K562 (cell line): Measurements from ENCODE around the gene MTHFR. TPM values are rescaled to one million over a fixed set of nuclear protein-coding genes. Genes with fewer than 3 reads are reported as not detected.
A peak's percentile ranks its signal among the peaks of the same experiment; 100 is the strongest.

Experiments used
- ADNP ChIP-seq: fragments of 200-800 bp; sonication (Bioruptor generic); IDR thresholded peaks from 2 replicates; pipeline ENCODE4 v1.6.1; 2016; ENCODE audit warnings: missing genetic modification characterization, missing compliant biosample characterization
- CBX1 ChIP-seq: sonication (generic); IDR thresholded peaks from 2 replicates; pipeline ENCODE4 v1.6.1; 2016; ENCODE audit warnings: antibody characterized with exemption, low read depth, mild to moderate bottlenecking
- DLX4 ChIP-seq: fragments of 250-450 bp; sonication (Bioruptor Pico); IDR thresholded peaks from 2 replicates; pipeline ENCODE4 v1.6.1; 2021; ENCODE audit warnings: mild to moderate bottlenecking
- ETV1 ChIP-seq: fragments of 450-650 bp; conservative IDR thresholded peaks from 2 replicates; pipeline ENCODE4 v1.6.1; 2016; ENCODE audit warnings: missing genetic modification characterization, control low read depth, low read depth, missing compliant biosample characterization
- FOS ChIP-seq: IDR thresholded peaks from 3 replicates; pipeline ENCODE4 v1.6.1; 2011; ENCODE audit not compliant: insufficient read length; ENCODE audit errors: extremely low read depth
- MAFG ChIP-seq: fragments of 450-650 bp; conservative IDR thresholded peaks from 2 replicates; pipeline ENCODE4 v1.6.1; 2016; ENCODE audit warnings: missing genetic modification characterization, missing compliant biosample characterization
- NR3C1 ChIP-seq: sonication (generic); formaldehyde crosslinking; IDR thresholded peaks from 2 replicates; pipeline ENCODE4 v1.8.1; 2022; ENCODE audit warnings: missing genetic modification reagents
- PHF21A ChIP-seq: fragments of 450-650 bp; IDR thresholded peaks from 2 replicates; pipeline ENCODE4 v1.6.1; 2017; ENCODE audit warnings: low read depth, borderline replicate concordance
- SIX5 ChIP-seq, 2 experiments: IDR thresholded peaks; 2 replicates each; pipeline ENCODE4 v1.6.1; 2011; ENCODE audit warnings: low read length in 2 of 2, borderline replicate concordance in 1 of 2, low read depth in 1 of 2, mild to moderate bottlenecking in 1 of 2, moderate library complexity in 1 of 2; ENCODE audit not compliant: insufficient read depth in 1 of 2
- SRF ChIP-seq, 2 experiments: fragments of 250-450, 450-650 bp in 1 of 2; sonication (Bioruptor Pico) in 1 of 2; sonication (generic) in 1 of 2; formaldehyde crosslinking; IDR thresholded peaks; 2 replicates each; pipeline versions ENCODE4 v1.5.0 to v1.5.1; 2020 to 2022; ENCODE audit warnings: mild to moderate bottlenecking in 1 of 2, missing genetic modification reagents in 1 of 2
- UBTF ChIP-seq, 2 experiments: IDR thresholded peaks; 2 replicates each; pipeline ENCODE4 v1.6.1; 2012; ENCODE audit warnings: improper control_type of control experiment in 2 of 2, low read depth in 2 of 2, low read length in 2 of 2, borderline replicate concordance in 1 of 2
- ZFP36 ChIP-seq: fragments of 150-350 bp; IDR thresholded peaks from 2 replicates; pipeline ENCODE4 v1.6.1; 2018; ENCODE audit warnings: low read length, low read depth; ENCODE audit not compliant: partially characterized antibody
- ZNF224 ChIP-seq: sonication (generic); formaldehyde crosslinking; IDR thresholded peaks from 2 replicates; pipeline ENCODE4 v1.8.0; 2022; ENCODE audit warnings: mild to moderate bottlenecking, missing genetic modification reagents
- ZNF395 ChIP-seq: fragments of 200-800 bp; sonication (Bioruptor generic); IDR thresholded peaks from 2 replicates; pipeline ENCODE4 v1.6.1; 2017; ENCODE audit warnings: missing genetic modification characterization, missing compliant biosample characterization
- ZNF408 ChIP-seq: fragments of 250-450 bp; sonication (Bioruptor Pico); IDR thresholded peaks from 2 replicates; pipeline ENCODE4 v1.4.0; 2020; ENCODE audit warnings: low read depth, mild to moderate bottlenecking, moderate library complexity
- ZNF518B ChIP-seq: fragments of 250-450 bp; sonication (Bioruptor Pico); IDR thresholded peaks from 2 replicates; pipeline ENCODE4 v1.5.0; 2021; ENCODE audit warnings: mild to moderate bottlenecking, moderate library complexity
- ZSCAN29 ChIP-seq: fragments of 450-650 bp; IDR thresholded peaks from 2 replicates; pipeline ENCODE4 v1.6.1; 2017
- ZZZ3 ChIP-seq: fragments of 450-650 bp; IDR thresholded peaks from 2 replicates; pipeline ENCODE4 v1.6.1; 2016; ENCODE audit warnings: antibody characterized with exemption, mild to moderate bottlenecking, moderate library complexity
- polyA plus RNA-seq, 8 experiments: library from polyadenylated mRNA; depleted of rRNA in 4 of 8; stranded (reverse) in 5 of 8; unstranded in 3 of 8; fragments of >200 nt; fragmentation: Nextera tagmentation in 2 of 8; fragmentation: Illumina TruSeq in 1 of 8; extraction: Ambion mirVana in 2 of 8; extraction: Trizol in 1 of 8; gene quantifications; 2 replicates each; pipeline versions ENCODE4 v1.2.1 to v1.2.3, GENCODE V29; 2011 to 2014; ENCODE audit warnings: inconsistent platforms in 1 of 8, missing spikeins in 1 of 8
- total RNA-seq, 7 experiments: library from RNA; depleted of rRNA in 6 of 7; stranded (reverse); fragments of >200 nt in 6 of 7; fragmentation: Illumina TruSeq in 2 of 7; extraction: Trizol in 2 of 7; gene quantifications; 2 replicates each; pipeline versions ENCODE4 v1.2.1 to v1.2.3, GENCODE V29; 2011 to 2021; ENCODE audit warnings: low replicate concordance in 1 of 7

The MTHFR gene
- total and polyA plus RNA-seq, 9 of the 15 experiments (the other 6 are each of a cell fraction or from before 2014, with no cell fraction given) = 5.0 to 104 (median 62.6) TPM

GRCh38 chr1:11802973-11803885 lies 2.5 kb downstream of the MTHFR start (continued):
- TF ChIP-seq ZNF395 (CRISPR knock-in tag) (no peak), SIX5 (IDR thresholded peaks at IDR 0.05; ENCODE audit: borderline replicate concordance in 1 of 2, insufficient read depth in 1 of 2, low read depth in 1 of 2, low read length in 2 of 2) (no peak), DLX4 (CRISPR knock-in tag) (no peak), UBTF (IDR thresholded peaks at IDR 0.05; ENCODE audit: borderline replicate concordance in 1 of 2, low read depth in 2 of 2, low read length in 2 of 2) (peak; percentile 62 to 78; a peak in 1 of 4 replicates), CBX1 (no peak; the same call in none of the 2 replicates), ZSCAN29 (peak; percentile 70; the same call in 1 of the 2 replicates), ETV1 (tag) (no peak), ZNF224 (CRISPR knock-in tag) (no peak), ZNF518B (no peak), ADNP (tag) (no peak), FOS (no peak), NR3C1 (no peak), PHF21A (no peak), ZNF408 (CRISPR knock-in tag) (no peak), SRF (CRISPR knock-in tag; IDR thresholded peaks at IDR 0.05) (peak; percentile 36 to 89; a peak in 1 of 4 replicates), ZFP36 (peak; percentile 2), ZZZ3 (no peak), MAFG (tag) (no peak)
